HG03460 (cell line): ENCODE data around the gene SLCO3A1.

ENCODE experiments used
- ATAC-seq: cut with Tn5 transposase; IDR thresholded peaks from one replicate; pipeline ENCODE4 v1.9.1; 2021; ENCODE audit not compliant: unreplicated experiment

SLCO3A1 gene

GRCh38 chr15:92151168-92151567, 297.7 kb downstream of the SLCO3A1 start:
- no peak for ATAC-seq

DNA sequence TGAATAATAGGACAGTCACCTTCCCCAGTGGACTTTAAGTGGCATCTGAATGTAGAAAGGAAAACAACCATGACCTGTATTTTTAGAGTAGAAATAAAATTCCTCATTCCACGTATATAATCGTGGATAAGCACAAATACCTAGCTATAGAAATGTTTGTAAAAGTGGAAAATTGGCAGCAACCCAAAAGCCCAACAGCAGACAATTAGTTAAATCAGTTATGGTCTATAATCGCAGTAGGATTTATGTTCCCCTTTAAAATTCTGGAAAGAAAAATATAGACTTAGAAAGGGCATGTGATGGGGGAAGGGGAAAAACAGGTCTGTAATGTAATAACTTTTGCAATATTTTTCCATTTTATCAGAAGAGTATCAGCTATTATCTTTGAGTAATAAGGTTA, 298.2 kb downstream of the SLCO3A1 start:
- ATAC-seq, result no peak

DNA sequence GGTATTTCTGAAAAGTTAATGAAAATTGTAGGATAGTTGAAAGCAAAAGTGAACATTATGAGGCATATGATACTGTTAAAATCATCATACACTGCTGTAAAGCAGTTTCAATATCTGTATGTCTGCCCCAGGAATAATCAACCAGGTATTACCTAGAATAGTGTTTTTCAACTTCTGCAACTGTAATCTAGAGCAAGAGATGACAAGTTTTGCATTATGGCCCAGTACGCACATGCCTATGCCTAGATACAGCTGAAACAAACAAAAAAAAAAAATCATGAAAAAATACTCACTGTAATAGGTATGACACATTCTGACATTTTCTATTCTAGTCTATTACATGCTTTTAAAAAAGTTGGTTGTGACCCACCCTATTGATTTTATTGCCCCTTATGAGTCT, 299.5 kb downstream of the SLCO3A1 start:
- ATAC-seq, result no peak

- no peak for ATAC-seq
These were observed 300.1 kb downstream of the SLCO3A1 start for GRCh38 chr15:92153620-92154019.

DNA sequence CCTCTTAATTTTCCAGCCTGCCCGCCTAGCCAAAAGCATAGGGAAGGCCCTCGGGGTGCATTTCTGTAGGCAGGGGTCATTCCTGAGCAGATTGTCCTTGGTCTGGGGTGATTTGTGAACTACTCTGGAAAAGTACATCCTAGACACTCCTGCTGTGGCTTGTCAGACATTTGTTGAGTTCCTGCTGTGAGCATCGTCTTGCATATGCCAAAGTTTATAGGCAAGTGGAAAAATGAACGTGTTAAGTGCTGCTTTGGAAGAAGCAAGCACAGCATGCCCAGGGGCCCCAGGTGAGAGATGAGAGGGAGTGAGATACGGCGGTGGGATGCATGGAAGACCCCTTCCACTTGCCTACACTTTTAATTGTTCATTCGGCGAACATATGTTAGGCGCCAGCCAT, 302.4 kb downstream of the SLCO3A1 start:
- ATAC-seq, result no peak

GRCh38 chr15:92157666-92158298, 304.3 kb downstream of the SLCO3A1 start:
- no peak for ATAC-seq

DNA sequence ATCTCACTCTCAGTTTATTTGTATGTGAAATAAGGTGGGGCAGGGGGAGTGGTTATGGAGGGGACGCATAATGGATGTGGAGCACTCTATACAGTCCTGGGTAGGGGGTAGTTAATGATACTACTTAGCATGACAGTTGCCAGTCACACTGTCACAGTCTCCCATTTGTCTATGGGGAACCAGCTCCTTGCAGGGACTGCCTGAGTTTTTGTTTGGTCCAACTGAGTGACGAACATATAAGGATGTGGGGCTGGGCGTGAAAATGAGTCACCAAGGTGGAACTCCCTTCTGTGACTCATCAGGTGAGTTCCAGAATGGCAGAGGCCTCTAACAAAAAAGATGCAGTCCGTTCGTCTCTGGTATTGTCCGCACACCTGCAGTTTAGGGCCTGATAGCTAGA, 304.9 kb downstream of the SLCO3A1 start:
- ATAC-seq, result peak; percentile 48

DNA sequence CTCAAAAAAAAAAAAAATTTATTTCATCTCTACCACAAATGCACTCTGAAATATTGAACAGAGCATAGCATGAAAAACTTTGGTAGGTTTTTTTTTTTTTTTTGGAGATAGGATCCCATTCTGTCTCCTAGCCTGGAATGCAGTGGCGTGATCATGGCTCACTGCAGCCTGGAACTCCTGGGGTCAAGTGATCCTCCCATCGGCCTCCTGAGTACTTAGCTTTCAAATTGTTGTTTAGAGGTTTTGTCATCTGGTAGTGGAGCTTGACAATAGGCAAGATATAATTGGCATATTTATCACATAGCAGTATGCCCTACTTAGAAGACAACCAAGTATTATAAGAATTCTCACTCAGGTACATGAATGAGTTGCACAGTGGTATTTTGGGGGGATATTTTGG, 306.0 kb downstream of the SLCO3A1 start:
- no peak for ATAC-seq

DNA sequence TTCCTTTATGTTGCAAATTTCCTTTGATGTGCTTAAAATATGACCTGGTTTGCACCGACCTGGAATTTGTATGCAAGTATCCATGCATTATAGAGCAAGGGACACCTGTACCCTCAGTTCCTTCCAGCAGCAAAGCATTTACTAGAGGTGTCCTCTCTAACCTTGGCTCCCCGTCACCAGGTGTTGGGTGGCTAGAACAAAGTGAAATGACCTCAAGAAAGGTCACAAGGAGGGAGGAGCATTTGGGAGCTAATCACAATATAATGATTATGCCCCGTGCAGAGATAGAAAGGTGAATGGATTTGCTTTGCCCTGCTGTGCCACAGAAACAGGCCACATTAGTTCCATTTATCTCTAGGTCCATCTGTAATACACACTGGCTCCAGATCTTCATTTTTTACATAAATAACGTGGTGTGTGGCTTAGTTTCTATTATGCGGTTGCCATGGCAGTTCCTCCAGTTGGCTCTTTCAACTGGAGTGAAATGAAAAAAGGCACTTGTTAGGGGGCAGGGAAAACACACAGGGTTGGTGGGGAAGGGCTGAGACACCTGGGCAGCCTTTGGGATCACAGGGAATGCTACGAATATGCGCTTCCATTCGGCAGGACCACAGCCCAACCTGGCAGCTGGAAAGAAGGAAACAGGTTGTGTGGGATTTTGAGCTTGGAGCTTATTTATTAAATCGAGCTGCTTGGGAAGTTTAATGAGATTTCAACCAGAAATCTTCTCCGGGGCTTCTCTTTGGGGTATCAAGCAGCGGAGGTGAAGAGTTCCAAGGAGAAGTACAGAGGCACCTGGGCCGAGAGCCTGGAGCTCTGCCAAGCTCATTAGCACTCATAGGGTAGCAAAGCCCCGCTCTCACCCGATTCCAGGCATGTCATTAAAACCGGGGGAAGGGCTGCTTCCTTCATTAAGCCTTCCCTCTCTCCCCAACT, 306.7 kb downstream of the SLCO3A1 start:
- no peak for ATAC-seq

GRCh38 chr15:92161039-92161670, 307.6 kb downstream of the SLCO3A1 start:
- ATAC-seq, result peak; percentile 85

GRCh38 chr15:92162657-92163056, 309.1 kb downstream of the SLCO3A1 start:
- no peak for ATAC-seq

GRCh38 chr15:92163641-92164040, 310.1 kb downstream of the SLCO3A1 start:
- no peak for ATAC-seq

- no peak for ATAC-seq
These were observed 311.0 kb downstream of the SLCO3A1 start for GRCh38 chr15:92164327-92165000.

GRCh38 chr15:92165001-92165346, 311.5 kb downstream of the SLCO3A1 start:
- ATAC-seq, result no peak

DNA sequence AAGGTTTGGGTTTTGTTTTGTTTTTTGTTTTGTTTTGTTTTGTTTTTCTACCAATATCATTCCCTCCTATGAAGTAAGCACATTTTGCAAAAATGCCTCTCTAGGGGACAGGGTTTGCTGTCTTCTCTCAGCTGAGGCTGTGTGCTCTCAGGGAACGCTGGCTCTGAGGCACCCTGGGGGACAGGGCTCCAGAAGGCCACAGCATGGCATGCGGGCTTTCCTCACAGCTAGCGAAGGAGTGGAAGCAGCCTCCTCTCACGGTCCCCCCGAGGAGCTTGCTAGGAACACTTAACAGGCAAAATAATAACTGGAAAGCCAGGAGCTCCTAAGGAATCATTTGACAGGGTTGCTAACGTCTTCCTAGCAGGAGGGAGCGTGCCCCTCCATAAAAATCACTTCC, 312.5 kb downstream of the SLCO3A1 start:
- no peak for ATAC-seq

- ATAC-seq, result no peak
These were observed 313.4 kb downstream of the SLCO3A1 start for GRCh38 chr15:92166751-92167405.

DNA sequence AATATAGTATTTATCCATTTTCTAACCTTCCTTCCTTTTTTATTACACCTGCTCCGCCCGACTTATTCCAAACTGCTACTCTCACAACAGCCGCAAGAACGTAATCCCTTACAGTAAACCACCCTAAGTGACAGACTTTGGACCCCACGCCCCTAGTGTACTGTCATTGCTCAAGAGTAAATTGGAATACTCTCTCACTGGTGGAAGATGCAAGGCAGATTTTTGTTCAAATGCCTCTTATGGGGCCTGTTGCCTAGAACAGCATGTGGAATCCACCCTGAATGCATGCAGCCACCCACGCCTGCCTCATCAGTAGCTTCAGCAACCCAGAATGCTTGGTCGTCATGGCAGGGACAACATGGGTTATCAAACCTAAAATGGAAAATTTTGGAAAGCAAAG, 313.9 kb downstream of the SLCO3A1 start:
- no peak for ATAC-seq

DNA sequence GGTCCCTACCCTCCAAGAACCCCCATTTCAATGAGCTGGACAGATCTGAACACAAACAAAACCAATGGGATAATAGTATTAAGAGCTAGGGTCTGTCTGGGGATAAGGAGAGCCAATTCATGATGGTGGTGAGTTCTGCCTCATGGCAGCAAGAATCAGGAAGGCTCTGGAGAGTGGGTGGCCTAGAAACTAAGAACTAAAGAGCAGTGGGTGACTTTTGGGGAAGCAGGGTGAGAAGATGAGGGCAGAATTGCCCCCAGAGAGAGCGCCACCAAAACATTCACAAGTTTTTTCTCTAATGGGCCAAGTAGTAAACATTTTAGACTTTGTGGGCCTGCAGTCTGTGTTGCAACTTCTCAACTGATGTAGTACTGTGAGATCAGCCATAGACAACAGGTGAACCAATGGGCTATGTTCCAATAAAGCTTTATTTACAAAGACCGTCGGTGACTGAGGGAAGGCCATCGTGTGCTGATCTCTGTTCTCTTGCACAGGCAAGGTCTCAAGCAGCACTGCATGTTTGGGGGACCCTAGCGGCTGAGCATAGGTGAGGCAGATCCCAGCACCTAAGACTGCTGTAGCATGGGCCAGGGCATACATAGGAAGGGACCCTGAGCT, 314.7 kb downstream of the SLCO3A1 start:
- ATAC-seq, result no peak

DNA sequence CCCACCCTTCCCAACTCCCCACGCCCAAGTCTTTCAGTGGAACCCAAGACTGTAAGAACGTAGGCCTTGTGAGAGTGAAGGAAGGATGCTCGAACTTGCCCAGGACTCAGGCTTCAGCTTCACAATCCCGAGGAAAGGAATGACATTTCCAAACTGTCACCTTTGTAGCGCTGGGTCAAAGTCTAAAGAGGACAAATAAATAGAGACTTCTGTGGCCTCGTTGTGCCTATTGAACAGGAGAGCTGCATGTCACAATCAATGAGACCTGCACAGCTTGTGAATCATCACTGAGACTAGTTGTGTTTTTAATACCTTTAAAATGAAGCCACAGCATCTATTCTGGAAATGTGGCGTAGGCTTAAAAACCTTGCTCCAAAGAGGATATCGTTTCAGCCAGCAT, 317.4 kb downstream of the SLCO3A1 start:
- no peak for ATAC-seq

DNA sequence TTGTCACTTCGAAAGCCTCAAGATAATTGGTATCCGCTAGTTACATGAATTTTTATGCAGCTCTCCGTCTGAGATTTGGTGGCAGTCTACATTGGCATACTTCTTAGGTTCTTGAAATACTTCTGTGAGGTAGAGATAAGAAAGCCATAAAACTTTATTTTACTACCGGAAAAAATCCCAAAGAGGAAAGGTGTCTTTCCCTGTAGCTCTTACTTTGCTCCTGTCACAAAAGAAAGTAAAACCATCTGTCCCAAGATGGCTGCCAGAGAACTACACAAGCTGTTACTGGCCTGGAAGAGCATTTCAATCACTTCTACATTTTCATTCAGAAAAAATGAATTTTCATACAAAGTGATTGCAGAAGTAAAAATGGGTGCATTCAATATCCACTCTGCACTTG, 325.4 kb downstream of the SLCO3A1 start:
- no peak for ATAC-seq

- ATAC-seq, result no peak
These were observed 330.6 kb downstream of the SLCO3A1 start for GRCh38 chr15:92184142-92184541.
